NCI-H187 (cell line): Measurements from ENCODE around the gene RHEB.
"Not testable (repeated sequence)": the region's sequence is repeated elsewhere in the genome, so short reads cannot be mapped to it uniquely, and the experiment has no call there.

Experiments used
- DNase-seq, 2 experiments: peaks; one replicate each; lab custom pipeline; 2025; lab: John Stamatoyannopoulos, UW

RHEB gene

DNA sequence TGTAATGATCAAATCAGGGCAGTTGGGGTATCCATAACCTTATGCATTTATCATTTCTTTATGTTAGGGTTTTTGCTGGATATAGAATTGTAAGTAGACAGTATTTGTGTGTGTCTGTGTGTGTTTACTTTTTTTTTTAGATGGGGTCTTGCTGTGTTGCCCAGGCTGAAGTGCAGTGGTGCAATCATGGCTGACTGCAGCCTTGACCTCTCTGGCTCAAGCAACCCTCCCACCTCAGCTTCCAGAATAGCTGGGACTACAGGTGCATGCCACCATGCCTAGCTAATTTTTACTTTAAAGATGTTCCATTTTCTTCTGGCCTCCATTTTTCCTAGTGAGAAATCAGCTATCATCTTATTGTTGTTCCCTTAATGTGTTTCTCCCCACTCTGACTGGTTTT, 10.1 kb upstream of the RHEB start:
- no peak for DNase-seq

DNA sequence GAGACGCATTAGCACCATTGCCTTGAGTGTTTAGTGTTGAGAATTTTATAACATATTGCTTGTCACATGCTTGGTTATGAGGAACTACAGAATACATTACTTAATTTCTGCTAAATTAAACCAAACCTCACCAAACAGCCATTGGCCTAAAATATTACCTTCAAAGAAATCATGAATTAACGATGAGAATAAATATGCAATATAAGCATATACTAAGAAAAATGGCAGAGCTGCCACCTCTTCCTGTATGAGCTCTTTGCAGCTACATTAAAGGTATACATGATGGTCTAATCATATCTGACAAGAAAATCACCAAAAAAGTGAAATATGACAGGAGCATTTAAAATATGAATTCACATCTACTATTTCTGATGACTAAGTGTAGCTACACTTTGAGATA, 5.2 kb upstream of the RHEB start:
- DNase-seq = no peak

DNA sequence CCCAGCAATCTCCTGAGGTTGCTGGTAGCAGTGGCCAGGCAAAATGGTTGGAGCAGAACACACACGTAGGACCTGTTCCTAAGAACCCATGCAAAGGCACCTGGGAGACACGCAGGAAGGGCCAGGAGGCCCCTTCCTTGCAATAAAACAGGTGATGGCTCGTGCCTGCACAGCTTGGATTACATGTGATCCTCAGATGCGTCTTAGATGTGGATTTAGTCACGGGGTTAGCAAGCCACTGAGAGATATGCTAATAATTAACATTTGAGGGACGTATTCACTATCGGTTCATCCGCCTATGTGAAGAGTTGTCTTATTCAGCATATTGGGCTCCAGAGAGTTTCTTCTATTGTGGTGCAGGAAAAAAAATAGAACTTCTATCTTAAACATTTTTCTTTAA, 4.6 kb upstream of the RHEB start:
- no peak for DNase-seq

DNA sequence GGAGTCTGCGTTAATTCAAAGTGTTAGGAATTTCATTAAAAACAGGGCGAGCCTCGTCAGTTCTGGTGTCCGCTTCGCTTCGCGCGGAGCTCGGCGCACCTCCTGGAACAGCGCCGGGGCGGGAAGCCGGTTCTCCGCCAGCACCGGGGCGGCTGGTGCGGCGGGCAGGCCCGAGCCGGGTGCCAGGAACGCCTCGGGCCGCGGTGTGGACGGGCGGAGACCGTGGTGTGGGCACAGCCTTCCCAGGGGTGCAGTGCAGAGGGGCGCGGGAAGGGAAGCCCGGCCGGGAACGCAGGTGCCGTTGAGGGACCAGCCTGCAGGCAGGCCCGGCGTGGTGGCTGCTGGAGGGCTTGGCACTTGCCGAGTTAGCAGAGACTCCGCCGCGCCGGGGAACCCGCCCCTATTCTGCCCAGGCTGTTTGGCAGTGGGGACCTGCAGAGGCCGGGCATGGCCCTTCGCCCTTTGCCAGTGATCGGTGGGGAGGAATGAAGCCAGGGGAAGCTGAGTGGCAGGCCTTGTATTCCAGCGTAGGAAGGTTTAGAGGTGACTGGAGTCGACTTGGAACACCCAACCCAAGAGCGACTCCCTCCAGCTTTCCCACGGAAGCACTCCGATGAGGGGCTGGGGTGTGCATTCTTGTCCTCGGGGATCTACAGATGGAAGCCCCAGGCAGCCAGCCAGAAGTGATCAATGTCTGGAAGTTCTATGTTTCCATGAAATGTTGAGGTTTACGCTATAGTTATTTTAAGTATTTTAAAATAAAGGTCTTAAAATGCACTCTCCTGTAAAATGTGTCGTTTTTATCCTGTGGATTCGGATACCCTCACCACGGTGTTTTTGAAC, 945 bp upstream of the RHEB start:
- DNase-seq = no peak

DNA sequence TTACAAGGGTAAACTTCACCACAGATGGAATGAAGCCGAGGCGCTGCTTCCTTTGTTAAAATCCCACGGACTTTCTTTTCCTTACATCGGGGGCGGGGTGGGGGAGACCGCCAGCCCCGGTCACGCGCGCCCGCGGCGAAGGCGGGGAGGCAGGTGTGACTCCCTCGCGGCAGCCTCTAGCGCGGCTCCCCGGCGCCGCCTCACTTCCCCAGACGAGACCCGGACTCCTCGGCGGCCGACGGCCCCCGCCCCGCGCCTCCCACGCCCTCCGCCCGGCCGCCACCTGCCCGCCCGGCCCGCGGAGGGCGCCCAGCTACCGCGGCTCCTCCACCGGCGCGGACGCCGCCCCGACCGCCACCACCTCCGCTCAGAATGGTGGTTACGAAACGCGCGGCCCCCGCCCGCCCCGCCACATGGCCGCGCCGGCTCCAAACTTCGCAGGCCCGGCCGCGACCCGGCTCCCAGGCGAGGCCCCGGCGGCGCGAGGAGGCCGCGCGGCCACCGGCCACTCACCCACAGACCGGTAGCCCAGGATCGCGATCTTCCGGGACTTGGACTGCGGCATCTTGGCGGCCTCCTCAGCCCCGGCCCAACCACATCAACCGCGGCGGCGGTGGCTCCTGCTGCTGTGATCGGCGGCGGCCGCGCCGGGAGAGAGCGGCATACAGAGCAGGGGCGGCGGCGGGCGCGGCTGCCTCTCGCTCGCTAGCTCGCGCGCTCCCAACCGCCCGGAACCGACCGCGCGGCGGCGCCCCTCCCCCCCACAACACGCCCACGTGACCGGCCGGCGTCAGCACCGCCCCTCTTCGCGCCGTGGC, 539 bp downstream of the RHEB start:
- DNase-seq = not testable (repeated sequence)

DNA sequence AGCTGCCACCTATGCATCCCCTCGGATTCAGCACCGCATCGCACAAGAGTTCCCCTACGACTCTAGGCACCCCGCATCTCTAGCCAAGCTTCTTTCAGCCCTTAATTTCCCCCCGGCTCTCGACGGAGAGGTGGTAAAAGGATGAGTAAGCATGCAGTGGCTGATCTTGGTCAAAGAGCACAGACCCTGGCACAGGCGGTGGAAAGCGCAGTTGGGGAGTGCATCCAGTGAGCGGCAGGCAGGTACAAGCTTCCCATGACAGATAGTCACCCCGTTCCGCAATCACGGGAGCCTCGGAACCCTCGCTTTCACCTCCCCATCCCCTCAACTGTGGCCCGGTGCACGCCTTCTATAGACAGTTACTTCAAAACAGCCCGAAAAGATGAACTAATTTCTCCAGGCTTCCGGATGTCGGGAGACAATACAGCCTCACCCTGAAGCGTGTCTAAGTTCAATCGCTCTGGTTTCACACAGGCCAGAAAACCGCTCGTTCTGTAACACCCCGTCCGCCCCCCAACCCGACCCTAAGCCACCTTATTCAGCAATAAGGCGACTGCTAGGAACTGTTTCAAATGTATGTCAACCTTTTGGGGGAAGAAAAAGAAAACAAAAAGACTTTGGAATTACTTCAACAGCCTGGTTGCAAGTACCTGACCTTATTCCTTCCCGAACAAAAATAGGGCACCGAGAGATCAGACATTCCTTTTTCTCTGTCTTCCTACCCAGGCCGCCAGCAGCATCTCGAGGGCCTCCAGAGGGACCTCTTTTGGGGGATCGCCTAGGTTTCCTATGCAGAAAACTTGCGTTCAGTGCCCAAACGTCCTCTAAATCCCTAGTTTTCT, 1.4 kb downstream of the RHEB start:
- DNase-seq = no peak

DNA sequence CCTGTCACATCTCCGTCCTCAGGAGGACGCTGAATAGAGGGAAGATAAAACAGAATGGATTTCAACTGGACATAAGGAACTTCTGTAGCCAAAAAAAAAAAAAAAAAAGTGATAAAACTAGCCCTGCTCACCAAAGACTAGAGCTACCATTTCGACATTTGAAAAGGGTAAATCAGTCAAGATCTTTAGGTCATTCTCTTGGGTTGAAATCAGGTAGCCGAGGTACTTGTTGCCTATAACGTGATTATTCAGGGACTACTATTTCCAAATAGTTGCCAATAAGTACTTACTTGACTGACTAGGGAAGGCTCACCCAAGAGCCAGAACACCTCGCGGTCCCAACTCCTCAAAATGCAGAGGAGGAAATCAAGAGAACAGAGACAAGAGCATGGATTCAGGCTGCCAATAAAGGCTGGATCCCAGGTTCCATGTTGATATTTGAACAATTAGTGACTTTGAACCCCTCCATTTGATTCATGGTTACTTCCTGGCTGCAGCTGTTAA, 2.0 kb downstream of the RHEB start:
- no peak for DNase-seq

DNA sequence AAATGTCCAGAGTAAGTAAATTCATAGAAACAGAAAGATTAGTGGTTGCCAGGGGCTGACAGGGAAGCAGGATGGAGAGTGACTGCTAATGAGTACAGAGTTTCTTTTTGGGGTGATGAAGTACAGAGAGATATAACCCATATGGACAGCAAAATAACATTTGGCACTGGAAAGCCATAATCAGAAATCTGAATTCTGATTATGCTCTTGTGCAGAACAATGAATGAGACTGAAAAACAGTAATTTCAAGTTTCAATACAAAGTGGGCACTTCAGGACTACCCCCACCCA, 4.5 kb downstream of the RHEB start:
- no peak for DNase-seq

DNA sequence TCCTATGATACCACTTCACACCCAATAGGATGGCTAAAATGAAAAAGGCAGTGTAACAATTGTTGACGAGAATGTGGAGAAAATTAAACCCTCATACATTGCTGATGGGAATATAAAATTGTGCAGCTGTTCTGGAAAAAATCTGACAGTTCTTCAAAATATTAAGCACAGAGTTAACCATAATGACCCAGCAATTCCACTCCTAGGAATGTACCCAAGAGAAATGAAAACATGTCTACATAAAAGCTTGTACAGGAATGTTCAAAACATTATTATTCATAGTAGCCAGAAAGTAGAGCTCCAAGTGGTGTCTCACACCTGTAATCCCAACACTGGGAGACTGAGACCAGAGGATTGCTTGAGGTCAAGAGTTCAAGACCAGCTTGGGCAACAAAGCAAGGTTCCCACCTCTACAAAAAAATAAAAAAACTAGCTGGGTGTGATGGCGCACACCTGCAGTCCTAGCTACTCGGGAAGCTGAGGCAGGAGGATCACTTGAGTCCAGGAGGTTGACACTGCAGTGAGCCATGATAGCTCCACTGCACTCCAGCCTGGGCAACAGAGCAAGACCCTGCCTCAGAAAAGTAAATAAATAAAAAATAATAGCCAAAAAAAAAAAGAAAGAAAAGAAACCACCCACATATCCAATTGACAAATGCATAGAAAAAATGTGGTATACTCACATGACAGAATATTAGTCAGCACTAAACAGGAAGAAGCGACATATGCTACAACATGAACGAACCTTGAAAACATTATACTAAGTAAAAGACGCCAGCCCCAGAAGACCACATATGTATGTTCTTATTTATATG, 5.0 kb downstream of the RHEB start:
- DNase-seq = no peak

DNA sequence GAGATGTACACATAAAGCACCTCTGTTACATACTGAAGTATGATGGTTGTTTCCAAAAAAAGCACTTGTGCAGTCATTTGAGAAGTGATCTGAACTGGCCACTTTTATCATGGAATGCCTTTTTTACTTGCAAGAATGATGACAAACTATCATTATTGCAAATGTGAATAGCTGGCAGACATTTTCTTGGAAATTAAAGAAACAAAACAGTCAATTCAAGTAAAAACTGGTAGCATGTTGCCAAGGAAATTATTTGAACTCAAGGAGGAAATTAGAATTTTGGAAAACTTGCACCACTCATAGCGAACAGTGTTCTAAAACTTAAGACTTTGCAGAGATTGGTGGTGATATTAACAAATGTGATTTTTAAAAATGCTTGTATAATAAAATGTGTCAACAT, 6.6 kb downstream of the RHEB start:
- DNase-seq = no peak

DNA sequence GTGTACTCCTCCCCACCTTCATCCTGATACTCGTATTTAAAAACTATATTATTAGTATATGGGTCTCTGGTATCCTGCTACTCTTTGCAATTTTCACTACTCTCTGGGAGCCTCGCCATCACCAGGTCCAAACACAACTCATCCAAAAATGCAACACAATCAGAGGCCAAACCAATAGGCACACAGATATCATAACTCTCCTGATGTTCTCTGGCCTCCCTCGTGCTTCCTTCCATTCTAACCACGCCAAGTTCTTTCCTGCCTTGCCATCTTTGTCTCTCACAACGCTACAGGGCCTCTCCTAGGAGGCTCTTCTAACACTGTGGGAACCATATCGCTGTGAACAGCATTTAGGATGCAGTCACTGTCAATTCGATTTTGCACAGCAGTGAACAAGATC, 7.3 kb downstream of the RHEB start:
- no peak for DNase-seq

DNA sequence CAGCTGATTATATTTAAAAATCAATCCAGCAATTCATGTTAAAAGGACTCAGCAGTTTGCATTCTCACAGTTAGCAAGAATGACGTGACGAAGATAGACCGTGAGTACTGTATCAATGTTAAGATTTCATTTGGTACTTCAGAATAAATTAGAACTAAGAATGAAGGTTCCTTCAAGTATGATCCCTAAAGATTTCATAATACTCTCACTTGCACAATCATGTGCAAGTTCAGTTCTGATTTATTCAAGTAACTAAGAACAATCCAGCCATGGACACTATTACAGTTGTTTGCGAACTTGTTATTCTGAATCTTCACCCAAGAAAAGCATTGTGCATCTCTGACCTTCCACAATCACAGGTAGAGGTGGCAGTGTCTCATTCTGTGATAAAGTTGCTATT, 7.7 kb downstream of the RHEB start:
- DNase-seq = no peak

DNA sequence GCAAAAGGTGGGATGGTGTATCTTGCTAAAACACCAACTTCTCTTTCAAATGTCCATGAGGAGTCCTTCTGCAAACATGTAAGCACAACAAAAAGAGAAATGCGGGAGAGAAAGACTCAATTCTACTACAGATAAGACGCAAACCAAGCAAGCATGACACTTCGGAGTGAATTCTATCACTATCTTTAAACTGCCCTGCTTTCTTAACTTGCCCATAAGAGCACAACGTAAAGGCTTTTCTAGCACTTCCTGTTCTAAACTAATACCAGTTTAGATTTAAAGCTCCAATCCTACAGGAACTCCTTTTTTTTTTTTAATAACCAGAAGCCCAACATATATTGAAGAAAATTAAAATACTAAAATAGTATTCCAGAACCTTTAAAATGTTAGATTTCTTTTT, 8.4 kb downstream of the RHEB start:
- DNase-seq = no peak

DNA sequence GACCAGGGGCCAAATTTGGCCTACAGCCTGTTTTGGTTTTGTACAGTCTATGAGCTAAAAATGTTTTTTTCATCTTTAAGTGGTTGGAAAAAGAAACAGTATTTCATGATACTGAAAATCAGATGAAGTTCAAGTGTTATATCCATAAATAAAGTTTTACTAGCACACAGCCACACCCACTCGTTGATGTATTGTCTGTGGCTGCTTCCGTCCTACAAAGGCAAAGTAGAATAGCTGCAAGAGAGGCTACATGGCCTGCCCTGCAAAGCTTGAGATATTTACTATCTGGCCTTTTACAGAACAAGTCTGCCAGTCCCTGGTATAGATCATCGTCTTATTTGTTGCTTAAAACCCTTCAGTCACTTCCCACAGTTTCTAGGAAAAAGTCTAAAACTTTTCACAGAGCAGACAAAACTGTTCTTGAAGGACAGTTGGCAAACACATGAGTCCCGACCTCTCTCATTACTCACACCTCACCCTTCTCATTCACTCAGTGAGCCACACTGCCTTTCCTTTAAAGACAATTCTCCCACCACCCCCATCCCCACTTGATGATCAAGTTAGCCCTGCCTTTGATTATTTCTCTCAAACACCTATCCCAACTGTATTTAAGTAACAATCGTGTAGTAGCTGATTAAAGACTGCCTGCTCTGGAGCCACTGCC, 9.9 kb downstream of the RHEB start:
- no peak for DNase-seq

DNA sequence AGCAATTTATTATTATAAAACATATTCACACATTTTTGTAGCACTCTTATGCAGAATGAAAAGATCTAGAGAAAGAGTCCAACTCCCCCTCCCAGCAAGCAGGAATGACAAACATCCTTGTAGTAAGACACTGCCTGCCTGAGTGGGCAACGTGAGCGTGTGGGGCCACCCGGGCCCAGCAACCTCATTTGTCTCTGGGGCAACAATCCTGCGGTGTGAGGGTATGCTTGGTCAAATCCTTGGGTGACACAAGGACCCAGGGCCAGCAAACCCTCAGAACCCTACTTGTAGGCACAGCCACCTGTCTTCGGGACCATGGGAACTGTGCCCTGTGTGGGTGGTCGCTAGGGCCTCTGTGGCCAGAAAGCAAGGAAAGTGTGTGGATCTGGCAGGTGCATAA, 10.7 kb downstream of the RHEB start:
- DNase-seq = no peak

DNA sequence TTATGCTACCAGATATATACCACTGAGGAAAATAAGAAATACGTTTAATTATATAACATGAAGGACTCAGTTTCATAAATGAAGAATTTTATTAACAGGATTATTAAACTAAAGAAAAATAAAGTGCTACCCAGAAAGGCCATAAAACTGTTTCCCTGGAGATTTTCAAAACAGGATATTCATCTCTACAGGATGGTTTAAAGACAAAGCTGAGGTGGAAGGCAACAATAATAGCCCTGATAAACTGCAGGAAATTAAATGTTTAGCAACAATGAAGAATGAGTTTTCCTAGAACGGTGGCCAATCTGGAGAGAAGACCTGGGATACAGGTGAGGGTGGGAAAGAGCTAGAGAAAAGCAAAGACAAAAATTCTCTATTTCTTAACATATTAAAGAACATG, 11.9 kb downstream of the RHEB start:
- no peak for DNase-seq

DNA sequence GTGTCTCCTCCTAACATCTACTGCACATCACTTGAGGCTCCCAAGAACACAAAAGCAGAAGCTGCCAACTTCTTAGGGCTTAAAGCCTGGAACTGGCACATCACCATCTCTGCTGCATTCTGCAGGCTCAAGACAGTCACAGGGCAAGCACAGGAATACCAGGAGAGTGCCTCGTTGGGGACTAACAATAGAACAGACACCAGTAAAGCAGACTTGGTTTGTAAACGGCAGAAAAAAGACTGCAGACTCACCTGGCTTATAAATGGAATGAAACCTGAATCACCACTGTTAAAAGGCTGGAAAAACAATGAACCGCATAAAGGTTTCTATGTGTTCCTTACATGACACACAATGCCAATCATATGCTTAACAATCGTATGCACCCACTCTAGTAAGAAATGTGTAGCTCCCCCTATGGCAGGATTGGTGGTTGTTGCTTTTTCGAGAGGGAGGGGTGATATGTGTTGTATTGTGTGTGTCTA, 12.8 kb downstream of the RHEB start:
- no peak for DNase-seq

DNA sequence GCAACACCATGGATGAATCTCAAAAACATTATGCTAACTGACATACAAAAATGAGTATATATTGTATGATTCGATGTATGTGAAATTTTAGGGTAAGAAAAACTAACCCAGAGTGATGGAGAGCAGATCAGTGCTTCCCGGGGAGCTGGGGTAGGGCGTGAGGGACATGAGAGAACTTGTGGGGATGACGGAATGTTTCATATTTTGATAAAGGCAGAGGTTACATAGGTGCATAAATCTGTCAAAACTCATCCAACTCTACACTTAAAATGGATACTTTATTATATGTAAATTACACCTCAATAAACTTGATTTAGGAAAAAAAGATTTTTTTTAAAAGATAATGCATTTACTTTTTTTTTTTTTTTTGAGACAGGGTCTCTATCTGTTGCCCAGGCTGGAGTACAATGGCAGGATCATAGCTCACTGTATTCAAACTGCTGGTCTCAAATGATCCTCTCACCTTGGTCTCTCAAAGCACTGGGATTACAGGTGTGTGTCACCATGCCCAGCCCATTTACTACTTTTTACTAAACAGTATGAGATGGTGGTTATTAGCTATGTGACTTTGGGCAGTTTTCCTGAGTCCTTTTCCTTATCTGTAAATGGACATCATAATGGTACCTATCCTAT, 13.7 kb downstream of the RHEB start:
- no peak for DNase-seq

DNA sequence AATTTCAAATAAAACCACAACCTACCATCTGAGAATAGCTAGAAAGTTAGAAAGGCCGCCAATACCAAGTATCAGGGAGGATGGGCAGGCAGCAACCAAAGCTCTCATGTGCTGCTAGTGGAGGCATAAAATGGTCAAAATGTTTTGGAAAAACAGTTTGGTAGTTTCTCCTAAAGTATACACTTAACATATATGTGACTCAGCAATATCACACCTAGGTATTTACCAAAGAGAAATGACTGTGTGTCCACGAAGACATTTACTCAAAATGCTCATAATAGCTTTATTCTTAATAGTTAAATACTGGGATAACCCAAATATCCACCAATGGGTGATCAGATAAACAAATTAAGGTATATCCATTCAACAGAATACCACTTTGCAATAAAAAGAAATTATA, 14.3 kb downstream of the RHEB start:
- DNase-seq = no peak

DNA sequence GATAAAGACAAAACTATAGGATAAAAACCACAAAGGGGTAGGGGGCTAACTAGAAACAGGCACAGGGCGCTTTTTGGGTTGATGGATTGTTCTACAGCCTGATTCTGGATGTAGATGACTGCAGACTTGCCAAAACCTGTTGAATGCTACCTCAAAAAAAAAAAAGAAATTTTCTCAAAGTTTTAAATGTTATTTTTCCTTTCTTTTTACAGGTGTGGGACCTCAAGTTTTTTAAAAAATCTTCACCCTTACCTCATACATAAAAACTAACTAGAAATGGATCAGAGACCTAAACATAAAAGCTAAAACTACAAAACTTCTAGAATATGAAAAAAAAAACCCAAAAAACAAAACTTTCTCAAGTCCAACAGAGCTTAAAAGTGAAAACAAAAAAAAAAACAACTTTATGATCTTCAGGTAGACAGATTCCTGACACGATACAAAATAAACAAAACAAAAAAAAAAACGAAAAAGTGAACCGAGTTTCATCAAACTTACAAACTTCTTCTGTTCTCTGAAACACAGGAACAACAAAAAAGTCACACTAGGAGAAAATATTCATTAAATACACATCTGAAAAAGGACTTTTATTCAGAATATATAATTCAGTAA, 14.9 kb downstream of the RHEB start:
- no peak for DNase-seq
